Transverse colon (tissue), 4 donors: ENCODE results near the gene RNF224.
A peak's percentile ranks its signal among the peaks of the same experiment; 100 is the strongest.

ENCODE experiments used
- EP300 ChIP-seq: sonication (generic); formaldehyde crosslinking; IDR thresholded peaks from one replicate; pipeline ENCODE4 v1.6.1; 2017; ENCODE audit warnings: antibody characterized with exemption, low read depth
- POLR2A ChIP-seq: fragments of 450-650 bp; IDR thresholded peaks from one replicate; pipeline ENCODE4 v1.6.1; 2016; ENCODE audit warnings: antibody characterized with exemption, mild to moderate bottlenecking, moderate library complexity
- POLR2AphosphoS5 ChIP-seq, 3 donors: sonication (generic); formaldehyde crosslinking; IDR thresholded peaks; one replicate each; pipeline ENCODE4 v1.6.1; 2016; ENCODE audit warnings: antibody characterized with exemption in 3 of 3
- TF ChIP-seq, protein P1 (sequence below), 5 experiments: fragments of 200-600 bp in 3 of 5; fragments of 450-650 bp in 2 of 5; sonication (generic) in 3 of 5; IDR thresholded peaks; 1 replicate in 2 of 5; 2 replicates in 3 of 5; pipeline ENCODE4 v1.5.1; 2016 to 2017; ENCODE audit warnings: antibody characterized with exemption in 5 of 5, inconsistent platforms in 3 of 5, mild to moderate bottlenecking in 2 of 5, moderate library complexity in 1 of 5

DNA sequence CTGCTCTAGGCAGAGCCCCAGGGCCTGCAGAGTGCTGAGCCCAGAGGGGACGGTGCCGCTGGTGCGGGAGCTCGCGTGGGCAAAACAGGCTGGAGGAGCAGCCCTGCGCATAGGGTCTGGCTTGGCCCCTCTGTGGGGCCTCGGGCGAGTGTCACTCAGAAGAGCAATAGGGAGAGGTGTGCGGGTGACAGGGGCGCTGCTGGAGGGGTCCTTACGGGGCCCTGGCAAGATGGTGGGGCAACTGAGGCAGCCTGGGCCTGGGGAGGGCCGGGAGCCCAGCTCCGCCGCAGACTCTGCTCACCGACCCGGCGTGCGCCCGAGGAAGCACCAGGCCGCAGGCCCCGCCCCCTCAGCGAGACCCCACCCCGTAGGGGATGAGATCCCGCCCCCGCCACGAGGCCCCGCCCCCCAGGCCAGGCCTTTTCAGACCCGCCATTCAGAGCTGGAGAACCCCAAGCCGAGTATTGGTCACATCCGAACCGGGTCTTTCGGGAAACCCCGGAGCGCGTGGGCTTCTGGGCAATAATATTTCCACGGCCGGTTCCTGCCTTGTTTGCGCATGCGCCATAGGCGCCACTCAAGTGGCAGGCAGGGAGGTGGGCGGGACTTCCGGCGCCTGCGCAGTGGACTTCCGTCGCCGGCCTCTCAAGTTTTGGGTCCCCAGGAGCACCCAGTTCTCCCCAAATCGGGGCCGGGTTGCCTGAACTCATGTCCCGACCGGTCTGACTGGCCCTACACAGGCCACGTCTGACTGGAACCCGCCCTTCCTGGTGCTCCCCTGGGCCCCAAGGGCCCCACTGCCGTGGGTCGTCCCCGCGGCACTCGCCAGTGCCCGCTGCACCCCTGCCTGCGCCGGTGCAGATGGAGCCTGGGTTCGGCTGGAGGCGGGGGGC, 4.0 kb upstream of the RNF224 start:
- TF ChIP-seq EP300 (no peak), POLR2AphosphoS5 (IDR thresholded peaks at IDR 0.05) (peak; percentile 61 to 69 (median 66)), POLR2A (peak; percentile 63)
- TF ChIP-seq, protein P1, sequence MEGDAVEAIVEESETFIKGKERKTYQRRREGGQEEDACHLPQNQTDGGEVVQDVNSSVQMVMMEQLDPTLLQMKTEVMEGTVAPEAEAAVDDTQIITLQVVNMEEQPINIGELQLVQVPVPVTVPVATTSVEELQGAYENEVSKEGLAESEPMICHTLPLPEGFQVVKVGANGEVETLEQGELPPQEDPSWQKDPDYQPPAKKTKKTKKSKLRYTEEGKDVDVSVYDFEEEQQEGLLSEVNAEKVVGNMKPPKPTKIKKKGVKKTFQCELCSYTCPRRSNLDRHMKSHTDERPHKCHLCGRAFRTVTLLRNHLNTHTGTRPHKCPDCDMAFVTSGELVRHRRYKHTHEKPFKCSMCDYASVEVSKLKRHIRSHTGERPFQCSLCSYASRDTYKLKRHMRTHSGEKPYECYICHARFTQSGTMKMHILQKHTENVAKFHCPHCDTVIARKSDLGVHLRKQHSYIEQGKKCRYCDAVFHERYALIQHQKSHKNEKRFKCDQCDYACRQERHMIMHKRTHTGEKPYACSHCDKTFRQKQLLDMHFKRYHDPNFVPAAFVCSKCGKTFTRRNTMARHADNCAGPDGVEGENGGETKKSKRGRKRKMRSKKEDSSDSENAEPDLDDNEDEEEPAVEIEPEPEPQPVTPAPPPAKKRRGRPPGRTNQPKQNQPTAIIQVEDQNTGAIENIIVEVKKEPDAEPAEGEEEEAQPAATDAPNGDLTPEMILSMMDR (IDR thresholded peaks at IDR 0.05), result no peak
